ENCODE data around the gene PDE4D.

Gene PDE4D

DNA sequence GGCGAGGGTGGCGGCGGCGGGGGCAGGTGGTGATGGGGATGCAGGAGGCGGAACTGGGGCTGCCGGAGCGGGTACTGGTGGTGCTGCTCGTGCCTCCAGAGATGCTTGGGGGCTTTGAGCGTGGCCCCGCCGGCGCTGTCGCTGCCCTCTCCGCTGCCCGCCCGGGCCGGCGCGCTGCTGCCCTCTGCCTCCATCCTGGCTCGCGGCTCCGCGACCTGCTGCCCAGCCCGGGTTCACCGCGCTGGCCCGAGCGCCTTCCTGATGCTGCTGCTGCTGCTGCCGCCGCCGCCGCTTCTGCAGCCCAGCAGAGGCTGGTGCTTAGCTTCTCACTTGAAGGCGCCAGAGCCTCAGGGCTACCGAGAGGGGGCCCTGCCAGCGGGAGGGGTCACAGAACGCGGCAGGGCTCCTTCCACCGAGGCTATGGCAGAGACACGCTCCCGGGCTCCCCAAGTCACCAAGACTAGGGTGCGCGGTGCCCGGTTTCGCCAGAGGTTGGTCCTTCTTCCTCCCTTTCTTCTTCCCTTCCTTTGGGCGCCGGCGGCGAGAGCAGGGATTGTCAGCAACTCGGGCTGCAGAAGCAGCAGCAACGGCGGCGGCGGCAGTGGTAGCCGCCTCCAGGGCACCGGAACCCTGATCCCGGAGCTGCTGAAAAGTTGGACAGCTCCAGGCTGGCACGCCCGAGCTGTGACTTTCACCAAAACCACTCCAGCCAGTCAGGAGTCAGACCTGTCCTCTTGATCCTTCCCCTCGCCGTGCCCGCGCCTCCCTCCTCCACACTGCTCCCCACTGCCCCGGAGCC is at the start of gene PDE4D:
PDE4D (minus strand) TSS at position 298 of the 799 bp plus-strand sequence.
- peak in 42 of 58 donors; percentile 7 to 68 (median 34) for DNase-seq

- no peak for DNase-seq
Observed at GRCh38 chr5:59937633-59938032, 44.1 kb upstream of the PDE4D start.

GRCh38 chr5:59923465-59923864 is 29.9 kb upstream of the PDE4D start:
- no peak for DNase-seq

DNA sequence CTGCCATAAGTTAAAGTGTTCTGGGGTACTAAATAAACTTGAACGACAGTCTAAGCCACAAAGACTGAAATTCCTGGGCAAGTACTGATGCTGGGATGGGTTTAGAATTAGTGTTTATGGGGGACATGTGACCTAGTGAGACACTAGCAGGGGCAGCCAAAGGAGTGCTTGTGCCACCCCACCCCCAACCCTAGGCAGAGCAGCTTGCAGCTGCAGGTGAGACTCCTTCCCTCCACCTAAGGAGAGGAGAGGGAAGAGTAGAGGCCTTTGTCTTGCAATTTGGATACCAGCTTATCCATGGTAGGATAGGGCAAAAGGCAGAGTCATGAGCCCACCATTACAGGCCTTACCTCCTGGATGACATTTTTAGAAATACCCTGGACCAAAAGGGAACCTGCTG is 28.7 kb upstream of the PDE4D start:
- no peak for DNase-seq

DNA sequence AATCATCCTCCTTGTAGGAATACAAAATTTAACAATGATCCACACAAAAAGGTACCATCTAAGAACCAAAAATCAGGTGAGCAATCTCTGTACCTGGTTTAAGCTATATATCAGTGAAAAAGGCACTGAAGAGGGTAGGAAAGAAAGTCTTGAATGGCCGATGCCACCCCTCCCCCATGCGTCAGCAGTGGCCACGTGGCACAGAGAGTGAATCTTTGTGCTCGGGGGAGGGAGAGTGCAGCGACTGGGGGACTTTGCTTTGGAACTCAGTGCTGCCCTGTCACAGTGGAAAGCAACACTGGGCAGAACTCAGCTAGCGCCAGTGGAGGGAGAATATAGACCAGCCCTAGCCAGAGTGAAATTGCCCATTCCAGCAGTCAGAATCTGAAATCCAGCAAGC is 28.3 kb upstream of the PDE4D start:
- DNase-seq, result no peak

- DNase-seq, result no peak
Observed at GRCh38 chr5:59919484-59919883, 26.0 kb upstream of the PDE4D start.

DNA sequence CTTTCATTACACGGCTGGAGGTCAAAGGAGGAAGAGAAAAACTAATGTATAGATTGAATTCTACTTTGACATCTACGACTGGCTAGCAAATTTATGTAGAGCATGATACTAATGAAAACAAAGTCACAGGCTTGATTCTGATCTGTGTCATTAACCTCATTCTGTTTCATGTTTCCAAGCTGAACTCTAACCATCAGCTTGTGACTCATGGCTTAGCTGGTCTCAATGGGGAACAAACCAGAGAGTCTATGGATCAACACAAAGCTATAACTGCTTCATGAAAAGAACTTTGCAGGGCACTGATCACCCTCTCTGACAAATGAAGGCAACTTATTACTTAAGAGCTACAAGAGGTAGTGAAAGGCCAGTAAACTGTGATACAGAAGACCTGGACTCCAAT is 23.6 kb upstream of the PDE4D start:
- no peak for DNase-seq

DNA sequence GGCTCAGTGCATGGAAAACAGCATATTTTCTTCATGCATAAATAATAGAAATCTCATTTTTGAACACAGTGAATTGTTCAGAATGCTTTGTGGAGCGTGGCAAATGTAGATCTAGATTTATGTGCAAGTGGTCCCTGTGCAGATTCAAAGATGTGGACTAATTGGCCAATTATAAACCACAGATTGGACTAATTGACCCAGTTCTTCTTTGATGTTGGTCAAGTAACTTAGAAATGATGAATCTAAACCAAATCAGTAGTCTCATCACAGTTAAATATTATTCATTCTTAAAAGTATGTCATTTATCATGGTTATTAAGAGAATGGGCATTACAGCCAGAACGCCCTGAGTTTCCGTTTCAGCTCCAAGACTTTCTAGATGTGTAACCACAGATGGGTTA is 11.7 kb upstream of the PDE4D start:
- no peak for DNase-seq

DNA sequence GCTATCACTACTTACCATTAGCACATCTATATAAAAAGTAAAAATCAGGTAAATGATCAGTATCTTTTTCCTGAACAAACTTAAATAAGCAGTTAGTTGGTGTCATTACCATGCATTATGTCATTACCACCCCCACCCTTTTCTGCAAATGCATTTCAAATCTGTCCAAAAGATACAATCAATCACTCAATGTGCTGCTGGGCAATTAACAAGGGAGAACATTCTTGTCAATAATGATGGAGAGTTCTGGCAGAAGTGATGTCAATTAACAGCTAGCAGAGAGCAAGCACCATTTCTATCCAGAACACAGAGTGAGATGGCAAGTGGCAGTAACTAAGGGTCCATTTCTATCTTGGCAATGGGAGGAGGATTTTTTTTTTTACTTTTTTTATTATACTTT is 3.5 kb upstream of the PDE4D start:
- no peak for DNase-seq

- peak in 20 of 58 donors; percentile 2 to 59 (median 22) for DNase-seq
Observed at GRCh38 chr5:59891962-59892643, 1.4 kb downstream of the PDE4D start.

DNA sequence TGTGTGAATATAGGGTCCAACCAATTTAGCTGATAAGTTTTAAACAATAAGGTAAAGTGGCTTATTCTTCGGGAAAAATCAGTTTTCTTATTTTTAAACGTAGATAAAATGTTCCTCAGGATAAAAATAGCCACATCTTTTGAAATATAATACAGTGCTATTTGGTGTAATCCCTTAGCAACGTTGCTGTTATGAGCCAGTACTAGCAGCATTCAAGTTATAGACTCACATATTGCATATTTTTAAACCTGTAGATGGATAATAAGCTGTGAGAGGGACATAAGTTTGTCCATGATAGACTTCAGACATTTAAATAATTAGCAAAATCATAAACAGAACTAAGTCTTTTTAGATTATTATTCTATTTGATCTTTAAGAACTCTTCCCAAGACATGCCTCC is 6.3 kb downstream of the PDE4D start:
- DNase-seq, result no peak

- DNase-seq, result no peak
Observed at GRCh38 chr5:59874675-59875074, 18.9 kb downstream of the PDE4D start.

GRCh38 chr5:59873113-59873512 is 20.4 kb downstream of the PDE4D start:
- DNase-seq, result peak in 9 of 58 donors; percentile 7 to 42 (median 12)

- no peak for DNase-seq
Observed at GRCh38 chr5:59866661-59867060, 26.9 kb downstream of the PDE4D start.

DNA sequence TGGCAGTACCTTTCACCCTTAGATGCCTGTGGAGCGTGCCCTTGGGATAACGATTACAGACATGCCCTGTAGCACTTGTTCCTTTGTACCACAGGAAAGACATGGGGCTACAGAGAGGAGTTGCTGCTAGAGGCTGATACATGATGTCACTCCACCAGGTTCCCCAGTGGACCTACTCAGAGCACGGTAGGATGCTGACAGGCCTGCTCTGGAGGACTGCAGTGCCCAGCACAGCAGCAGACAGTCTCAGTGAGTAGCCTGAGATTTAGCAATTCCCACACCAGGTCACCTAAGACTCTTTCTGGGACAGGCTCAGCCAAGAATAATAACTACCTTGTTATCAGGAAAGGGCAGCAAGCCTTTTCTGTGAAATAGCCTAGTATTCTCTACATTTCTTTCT is 28.8 kb downstream of the PDE4D start:
- DNase-seq, result no peak

DNA sequence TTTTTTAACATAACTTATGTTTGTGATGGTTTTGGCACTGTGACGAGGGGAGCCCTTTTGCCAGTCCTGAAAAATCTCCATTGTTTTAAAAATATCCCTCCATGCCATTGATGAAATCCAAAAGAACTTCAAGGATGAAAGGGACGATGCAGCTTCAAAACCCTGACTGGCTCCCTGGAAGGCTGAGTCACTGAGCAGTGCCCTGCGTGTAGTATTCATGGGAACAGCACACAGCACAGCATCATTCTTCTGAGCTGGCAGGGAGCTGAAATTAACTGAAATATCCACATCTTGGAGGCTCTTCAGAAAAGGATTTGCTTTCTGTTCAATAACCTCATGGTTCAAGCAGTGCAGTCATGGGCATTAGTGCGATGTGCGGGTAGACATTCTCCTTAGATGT is 29.7 kb downstream of the PDE4D start:
- peak in 13 of 58 donors; percentile 1 to 22 (median 7) for DNase-seq

DNA sequence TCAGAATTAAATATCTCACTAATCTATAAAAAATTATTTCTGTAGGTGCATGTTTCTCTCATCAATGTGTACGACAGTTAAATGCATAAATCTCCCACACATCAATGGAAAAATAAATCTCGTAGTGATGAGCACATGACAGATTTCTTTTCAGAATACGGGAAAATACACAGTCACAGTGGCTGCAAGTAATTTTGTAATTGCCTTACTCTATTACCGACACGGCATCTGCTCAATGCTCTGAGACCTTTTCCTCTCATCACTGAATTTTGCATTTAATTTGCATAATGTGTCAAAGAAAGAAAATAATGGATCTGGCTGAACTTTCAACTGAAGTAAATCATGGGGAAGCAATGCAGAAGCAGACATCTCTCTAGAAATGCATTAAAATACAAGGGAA is 37.2 kb downstream of the PDE4D start:
- no peak for DNase-seq

- DNase-seq, result no peak
Observed at GRCh38 chr5:59850766-59851165, 42.8 kb downstream of the PDE4D start.

GRCh38 chr5:59847586-59847985 is 45.9 kb downstream of the PDE4D start:
- DNase-seq, result no peak

GRCh38 chr5:59845730-59846129 is 47.8 kb downstream of the PDE4D start:
- DNase-seq, result no peak

GRCh38 chr5:59843511-59844213 is 49.9 kb downstream of the PDE4D start:
- no peak for DNase-seq

DNA sequence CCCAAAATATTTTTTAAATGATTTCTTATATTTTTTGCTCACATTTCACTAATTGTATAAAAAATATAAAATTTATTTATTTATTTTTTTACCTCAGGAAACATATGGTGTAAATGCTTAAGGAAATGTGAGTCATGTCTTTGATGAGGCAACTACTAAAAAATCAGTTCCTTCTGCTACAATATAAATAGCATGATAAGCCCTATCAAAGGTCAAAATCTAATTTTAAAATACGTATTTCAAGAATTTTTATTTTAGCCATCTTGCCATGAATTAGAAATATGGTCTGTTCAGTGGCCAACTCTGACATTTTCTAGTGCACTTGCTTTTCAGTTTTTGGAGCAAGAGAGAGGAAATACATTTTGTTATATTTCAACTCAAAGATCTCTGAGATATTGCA is 50.5 kb downstream of the PDE4D start:
- no peak for DNase-seq

All from anterior cingulate cortex (tissue), 58 donors.